CD4-positive, alpha-beta memory T cell (primary cell): ENCODE results near the gene TACR2. TPM values are rescaled to one million over a fixed set of nuclear protein-coding genes. Genes with fewer than 3 reads are reported as not detected.
A peak's percentile ranks its signal among the peaks of the same experiment; 100 is the strongest.

Source experiments
- CTCF ChIA-PET: fragments of 350-600 bp; sonication (Branson Sonifier 250); formaldehyde crosslinking; loops from one replicate; lab custom pipeline; 2021; ENCODE audit warnings: inconsistent platforms; ENCODE audit not compliant: partially characterized antibody; lab: Charles Lee
- POLR2A ChIA-PET: fragments of 350-600 bp; sonication (Branson Sonifier 250); formaldehyde crosslinking; loops from one replicate; lab custom pipeline; 2021; ENCODE audit not compliant: partially characterized antibody; lab: Charles Lee
- DNase-seq, 5 donors: peaks; one replicate each; pipeline versions ENCODE4 v3.0.0 to v3.0.0-alpha.2; 2020 to 2022; ENCODE audit warnings: mixed read lengths in 1 of 5
- H3K27ac ChIP-seq: one replicate; pipeline ENCODE4 v1.7.0; 2013; ENCODE audit warnings: low read depth, low read length
- H3K27me3 ChIP-seq: 2 replicates; pipeline ENCODE4 v1.7.0; 2013; ENCODE audit warnings: mild to moderate bottlenecking, low read length, moderate library complexity; ENCODE audit not compliant: insufficient read depth
- H3K36me3 ChIP-seq: 2 replicates; pipeline ENCODE4 v1.7.0; 2013; ENCODE audit warnings: mild to moderate bottlenecking, low read length, moderate library complexity; ENCODE audit not compliant: insufficient read depth
- H3K4me1 ChIP-seq: 2 replicates; pipeline ENCODE4 v1.7.0; 2013; ENCODE audit warnings: mild to moderate bottlenecking, low read length, moderate library complexity; ENCODE audit not compliant: insufficient read depth
- H3K4me3 ChIP-seq, 2 donors: one replicate each; pipeline ENCODE4 v1.7.0; 2013; ENCODE audit warnings: low read length in 2 of 2, mild to moderate bottlenecking in 1 of 2
- H3K9me3 ChIP-seq, 2 donors: one replicate each; pipeline ENCODE4 v1.7.0; 2013; ENCODE audit warnings: low read length in 2 of 2, control low read depth in 1 of 2; ENCODE audit not compliant: control insufficient read depth in 1 of 2
- H3K27ac Mint-ChIP-seq, 7 donors: one replicate each; pipeline ENCODE4 v1.8.0; 2020 to 2021; ENCODE audit warnings: mixed read lengths in 7 of 7, mild to moderate bottlenecking in 6 of 7, inconsistent platforms in 3 of 7, moderate library complexity in 3 of 7
- H3K27me3 Mint-ChIP-seq, 2 donors: one replicate each; pipeline ENCODE4 v1.8.0; 2020 to 2021; ENCODE audit warnings: mixed read lengths in 2 of 2
- H3K36me3 Mint-ChIP-seq, 2 donors: one replicate each; pipeline ENCODE4 v1.8.0; 2020 to 2021; ENCODE audit warnings: mixed read lengths in 2 of 2, inconsistent platforms in 1 of 2, mild to moderate bottlenecking in 1 of 2
- H3K4me1 Mint-ChIP-seq, 4 donors: one replicate each; pipeline ENCODE4 v1.8.0; 2020 to 2021; ENCODE audit warnings: mixed read lengths in 4 of 4, mild to moderate bottlenecking in 1 of 4
- H3K4me3 Mint-ChIP-seq, 8 donors: one replicate each; pipeline ENCODE4 v1.8.0; 2020 to 2021; ENCODE audit warnings: mixed read lengths in 8 of 8, mild to moderate bottlenecking in 7 of 8, moderate library complexity in 6 of 8, inconsistent platforms in 3 of 8
- H3K9me3 Mint-ChIP-seq, 8 donors: one replicate each; pipeline ENCODE4 v1.8.0; 2020 to 2021; ENCODE audit warnings: mixed read lengths in 8 of 8, mild to moderate bottlenecking in 5 of 8, inconsistent platforms in 3 of 8, moderate library complexity in 1 of 8
- intact Hi-C: fragments of 100-400 bp; cut with micrococcal nuclease; formaldehyde crosslinking; loops from one replicate; pipeline ENCODE4 v1.15.1; 2023
- polyA plus RNA-seq, 2 donors: library from polyadenylated mRNA; unstranded; fragments of 300-500 nt; fragmentation: Illumina TruSeq; gene quantifications; one replicate each; pipeline ENCODE4 v1.2.3, GENCODE V29; 2021
- total RNA-seq, 2 experiments: library from RNA; stranded (reverse); gene quantifications; one replicate each; pipeline ENCODE4 v1.2.3, GENCODE V29; 2021

Gene TACR2
- total and polyA plus RNA-seq, 4 experiments from 2014 or later: 0.17 to 0.19 TPM; not detected in 2

DNA sequence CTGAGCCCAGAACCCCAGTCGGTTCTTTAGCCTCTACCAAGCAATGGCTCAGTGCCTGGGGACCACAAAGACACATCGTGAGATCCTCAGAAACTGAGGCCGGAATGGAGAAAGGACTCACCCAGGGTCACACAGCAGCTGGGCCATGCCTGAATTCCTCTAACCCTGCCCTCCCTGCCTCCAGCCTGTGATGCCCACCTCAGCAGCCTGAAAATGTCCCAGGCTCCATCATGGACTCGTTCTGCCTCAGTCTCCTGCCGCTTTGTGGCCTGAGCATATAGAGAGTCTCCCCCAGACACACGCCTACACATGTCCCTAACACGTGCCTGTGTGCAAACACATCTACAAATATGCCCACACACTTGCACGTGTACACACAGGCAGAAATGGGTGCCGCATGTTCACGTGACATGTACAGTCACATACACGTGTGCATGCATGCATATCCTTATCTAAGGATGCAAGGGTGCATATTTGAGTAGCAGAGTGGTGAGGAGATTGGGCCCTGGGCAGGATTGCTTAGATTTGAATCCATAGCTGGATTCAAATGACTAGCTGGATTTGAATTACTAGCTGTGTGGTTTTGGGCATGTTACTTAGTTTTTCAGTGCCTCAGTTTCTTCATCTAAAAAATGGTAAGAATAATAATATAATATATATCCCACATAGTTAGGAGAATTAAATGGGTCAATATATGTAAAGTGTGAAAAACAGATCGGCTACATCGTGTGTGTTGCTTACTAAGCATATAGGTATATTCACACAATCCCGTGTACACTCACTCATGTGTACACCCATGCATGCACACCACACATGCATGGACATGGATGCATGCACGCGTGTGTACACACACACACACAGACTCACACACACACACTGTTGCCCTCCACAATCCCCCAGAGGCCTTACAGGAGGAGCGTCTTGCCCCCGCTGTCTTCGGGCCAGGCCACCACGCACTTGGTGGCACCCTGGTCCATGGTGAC, 2.4 kb downstream of the TACR2 start:
- Histone ChIP-seq H3K4me1 (peaks cover 2% of the 10 kb centered on the region), H3K27me3 (no peaks in the 10 kb centered on the region), H3K4me3 (no peak overlapping the region), H3K36me3 (no peaks in the 10 kb centered on the region), H3K27ac (no peak overlapping the region), H3K9me3 (no peaks in the 10 kb centered on the region)
- peak overlapping the region in 1 of 7 donors; percentile 60 for H3K27ac Mint-ChIP-seq
- H3K27me3 Mint-ChIP-seq: no peaks in the 10 kb centered on the region
- ChIA-PET CTCF (interaction anchor here (0.9 to 1.4 kb wide), 5 partner anchors 11 to 223 kb away, joined by 3 to 4 read pairs (median 3); no protein-coding TSS in a partner anchor), POLR2A (no interaction called here)
- no peak for DNase-seq
- H3K9me3 Mint-ChIP-seq: no peaks in the 10 kb centered on the region
- intact Hi-C loops: no loop called here
- peaks cover 0 to 9% (median 5%) of the 10 kb centered on the region in 4 donors for H3K4me1 Mint-ChIP-seq
- no peak overlapping the region for H3K4me3 Mint-ChIP-seq
- H3K36me3 Mint-ChIP-seq: no peaks in the 10 kb centered on the region

DNA sequence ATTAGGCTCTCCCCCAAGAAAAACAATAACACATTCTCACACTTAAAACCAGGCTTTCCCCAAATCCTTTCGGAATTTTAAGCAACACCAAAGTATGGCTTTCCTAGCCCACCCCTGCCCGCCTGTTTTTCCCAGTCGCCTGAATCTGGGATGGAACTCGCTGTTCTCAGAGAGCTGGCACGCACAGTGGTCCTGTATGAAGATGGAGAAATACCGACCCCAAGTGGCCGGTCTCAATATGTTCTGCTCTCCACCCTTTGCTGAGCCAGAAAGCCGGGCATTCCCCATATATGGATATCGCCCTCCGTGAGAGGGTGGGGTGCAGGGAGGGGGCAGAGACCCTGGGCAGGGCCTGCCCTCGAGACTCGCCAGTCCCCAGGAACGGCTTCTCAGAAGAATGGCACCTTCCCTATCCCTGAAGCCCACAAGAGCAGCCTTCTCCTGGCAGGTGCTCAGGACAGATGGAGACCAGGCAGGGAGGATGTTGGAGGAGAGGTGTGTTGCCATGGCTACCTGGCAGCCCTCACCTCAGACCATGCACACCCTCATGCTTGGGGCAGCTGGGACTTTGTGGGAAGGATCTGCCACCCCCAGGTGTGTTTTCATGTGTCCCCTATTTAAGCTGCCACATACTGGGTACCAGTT, 3.4 kb downstream of the TACR2 start:
- intact Hi-C loops: no loop called here
- Histone ChIP-seq H3K27ac (no peak overlapping the region), H3K36me3 (no peaks in the 10 kb centered on the region), H3K4me1 (peaks cover 9% of the 10 kb centered on the region), H3K4me3 (no peak overlapping the region), H3K27me3 (no peaks in the 10 kb centered on the region), H3K9me3 (no peaks in the 10 kb centered on the region)
- H3K36me3 Mint-ChIP-seq: no peaks in the 10 kb centered on the region
- H3K4me1 Mint-ChIP-seq: peaks cover 5 to 18% (median 11%) of the 10 kb centered on the region in 4 donors
- ChIA-PET CTCF (interaction anchor here (1.0 to 1.3 kb wide), 3 partner anchors 14 to 224 kb away, joined by 3 to 4 read pairs (median 4); no protein-coding TSS in a partner anchor), POLR2A (interaction anchor here (0.6 kb wide), 1 partner anchor 37 kb away, joined by 3 read pairs; no protein-coding TSS in a partner anchor)
- no peaks in the 10 kb centered on the region for H3K27me3 Mint-ChIP-seq
- H3K27ac Mint-ChIP-seq: peak overlapping the region in 1 of 7 donors; percentile 48
- H3K9me3 Mint-ChIP-seq: no peaks in the 10 kb centered on the region
- H3K4me3 Mint-ChIP-seq: no peak overlapping the region
- no peak for DNase-seq

DNA sequence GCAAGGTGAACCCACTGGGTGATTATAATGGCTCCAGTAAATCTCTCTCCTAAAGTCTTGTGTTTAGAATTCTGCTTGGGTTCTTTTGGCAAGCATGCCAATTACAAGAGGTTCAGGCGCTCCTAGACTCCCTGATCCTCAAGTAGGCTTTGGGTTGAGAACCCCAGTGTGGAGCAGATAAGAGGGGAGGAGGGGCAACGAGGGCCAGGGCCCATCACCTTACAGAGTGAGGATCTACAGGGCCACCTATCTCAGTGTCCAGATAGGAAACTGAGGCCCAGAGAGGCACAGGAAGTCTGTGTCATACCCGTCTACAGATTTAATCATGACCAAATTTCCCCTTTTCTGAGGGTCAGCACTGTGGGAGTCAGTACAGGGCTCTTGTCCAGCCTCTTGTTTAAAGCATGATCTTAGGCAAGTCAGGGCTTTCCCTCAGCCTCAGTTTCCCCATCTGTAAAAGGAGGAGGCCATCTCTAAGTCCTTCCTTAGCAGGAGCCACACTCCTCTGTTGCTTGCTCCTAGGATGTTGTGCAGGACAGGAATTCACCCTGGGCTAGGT, 4.4 kb downstream of the TACR2 start:
- Histone ChIP-seq H3K9me3 (no peaks in the 10 kb centered on the region), H3K27ac (no peak overlapping the region), H3K27me3 (no peaks in the 10 kb centered on the region), H3K36me3 (no peaks in the 10 kb centered on the region), H3K4me1 (peaks cover 17% of the 10 kb centered on the region), H3K4me3 (no peak overlapping the region)
- H3K27ac Mint-ChIP-seq: peak overlapping the region in 1 of 7 donors; percentile 59
- ChIA-PET POLR2A (interaction anchor here (1.4 kb wide), 1 partner anchor 11 kb away, joined by 6 read pairs; no protein-coding TSS in a partner anchor), CTCF (interaction anchor here (1.3 to 2.5 kb wide), 4 partner anchors 10 to 103 kb away, joined by 4 to 14 read pairs (median 9); no protein-coding TSS in a partner anchor)
- no peaks in the 10 kb centered on the region for H3K27me3 Mint-ChIP-seq
- H3K36me3 Mint-ChIP-seq: no peaks in the 10 kb centered on the region
- H3K4me1 Mint-ChIP-seq: peaks cover 8 to 25% (median 17%) of the 10 kb centered on the region in 4 donors
- intact Hi-C loops: no loop called here
- no peak overlapping the region for H3K4me3 Mint-ChIP-seq
- no peaks in the 10 kb centered on the region for H3K9me3 Mint-ChIP-seq
- DNase-seq: no peak

DNA sequence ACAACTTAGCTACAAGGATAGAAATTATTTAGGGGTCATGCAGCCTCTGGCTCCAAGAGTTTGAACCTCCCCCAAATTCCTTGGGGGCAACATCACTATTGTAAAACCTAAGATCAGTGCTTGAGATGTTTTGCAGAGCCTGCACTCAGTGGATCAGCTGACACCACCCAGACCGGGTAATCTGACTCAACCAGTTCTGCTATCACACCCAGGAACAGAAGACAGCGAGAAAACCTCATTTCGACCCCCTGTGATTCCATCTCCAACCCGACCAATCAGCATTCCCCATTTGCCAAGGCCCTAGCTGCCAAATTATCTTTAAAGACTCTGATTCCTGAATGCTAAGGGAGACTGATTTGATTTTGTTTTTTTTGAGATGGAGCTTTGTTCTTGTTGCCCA, 5.2 kb downstream of the TACR2 start:
- no peak overlapping the region for H3K27ac ChIP-seq
- no peak for DNase-seq
- H3K4me3 ChIP-seq: no peak overlapping the region
- Mint-ChIP-seq H3K36me3 (no peaks in the 10 kb centered on the region), H3K27me3 (no peaks in the 10 kb centered on the region), H3K9me3 (no peaks in the 10 kb centered on the region), H3K27ac (no peak overlapping the region), H3K4me1 (peaks cover 8 to 32% (median 17%) of the 10 kb centered on the region in 4 donors), H3K4me3 (peak overlapping the region in 1 of 8 donors; percentile 21)
- ChIA-PET POLR2A (interaction anchor here (1.4 kb wide), 1 partner anchor 12 kb away, joined by 6 read pairs; no protein-coding TSS in a partner anchor), CTCF (interaction anchor here (0.7 to 2.5 kb wide), 6 partner anchors 11 to 104 kb away, joined by 3 to 14 read pairs (median 5); no protein-coding TSS in a partner anchor)
- intact Hi-C loops: no loop called here
- H3K27me3 ChIP-seq: no peaks in the 10 kb centered on the region
- no peaks in the 10 kb centered on the region for H3K36me3 ChIP-seq
- H3K9me3 ChIP-seq: no peaks in the 10 kb centered on the region
- H3K4me1 ChIP-seq: peaks cover 17% of the 10 kb centered on the region

DNA sequence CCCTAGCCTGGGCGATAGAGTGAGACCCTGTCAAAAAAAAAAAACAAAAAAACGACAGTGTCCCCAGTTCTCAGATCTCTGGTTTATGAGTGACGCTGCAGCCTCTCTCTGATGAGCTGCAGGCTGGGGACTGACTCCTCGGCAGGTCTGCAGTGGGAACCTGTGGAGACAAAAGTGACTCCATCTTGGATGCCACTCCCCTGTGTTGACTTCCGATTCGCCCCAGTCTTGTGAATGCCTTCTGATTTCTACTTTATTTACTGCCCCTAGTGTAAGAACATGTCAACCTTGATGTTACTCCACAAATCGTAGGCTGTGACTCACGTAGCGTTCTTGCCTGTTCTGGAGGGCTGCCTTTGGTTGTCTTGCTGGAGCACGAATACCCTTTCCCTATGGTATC, 6.2 kb downstream of the TACR2 start:
- Mint-ChIP-seq H3K36me3 (no peaks in the 10 kb centered on the region), H3K9me3 (no peaks in the 10 kb centered on the region), H3K27ac (peak overlapping the region in 3 of 7 donors; percentile 10 to 62 (median 48)), H3K27me3 (no peaks in the 10 kb centered on the region), H3K4me1 (peaks cover 8 to 39% (median 17%) of the 10 kb centered on the region in 4 donors), H3K4me3 (no peak overlapping the region)
- H3K27ac ChIP-seq: no peak overlapping the region
- DNase-seq: no peak
- no peaks in the 10 kb centered on the region for H3K36me3 ChIP-seq
- H3K4me1 ChIP-seq: peaks cover 17% of the 10 kb centered on the region
- no peaks in the 10 kb centered on the region for H3K27me3 ChIP-seq
- POLR2A ChIA-PET: interaction anchor here (0.6 to 1.4 kb wide), 2 partner anchors 13 to 15 kb away, joined by 3 to 6 read pairs; no protein-coding TSS in a partner anchor
- CTCF ChIA-PET: interaction anchor here (0.7 to 2.5 kb wide), 5 partner anchors 12 to 105 kb away, joined by 3 to 14 read pairs (median 5); no protein-coding TSS in a partner anchor
- intact Hi-C loops: no loop called here
- H3K4me3 ChIP-seq: no peak overlapping the region
- H3K9me3 ChIP-seq: no peaks in the 10 kb centered on the region

DNA sequence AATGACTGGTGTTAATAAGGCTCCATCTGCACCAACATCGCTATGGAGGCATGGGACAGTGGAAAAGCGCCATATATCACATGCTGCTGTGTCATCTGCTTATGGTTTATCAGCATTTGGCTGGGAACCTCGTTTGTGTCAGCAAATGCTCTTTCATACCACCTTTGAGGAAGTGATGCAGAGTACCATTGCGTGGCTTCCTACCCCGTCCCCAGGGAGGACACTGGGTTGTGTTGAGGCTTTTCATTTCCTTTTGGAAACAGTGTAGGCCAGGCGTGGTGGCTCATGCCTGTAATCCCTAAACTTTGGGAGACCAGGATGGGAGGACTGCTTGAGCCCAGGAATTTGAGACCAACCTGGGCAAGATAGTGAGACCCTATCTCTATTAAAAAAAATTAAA, 6.8 kb downstream of the TACR2 start:
- no peak overlapping the region for H3K4me3 Mint-ChIP-seq
- intact Hi-C loops: loop anchor here (1.0 to 5.0 kb wide), 4 partner anchors 14 to 288 kb away; partner anchors contain the start of genes FAM241B, SUPV3L1 and VPS26A
- no peak for DNase-seq
- Histone ChIP-seq H3K9me3 (no peaks in the 10 kb centered on the region), H3K4me1 (peaks cover 17% of the 10 kb centered on the region), H3K27me3 (no peaks in the 10 kb centered on the region), H3K36me3 (no peaks in the 10 kb centered on the region), H3K27ac (no peak overlapping the region), H3K4me3 (no peak overlapping the region)
- CTCF ChIA-PET: interaction anchor here (1.9 to 2.5 kb wide), 3 partner anchors 13 to 97 kb away, joined by 5 to 14 read pairs (median 13); no protein-coding TSS in a partner anchor
- H3K4me1 Mint-ChIP-seq: peaks cover 8 to 39% (median 17%) of the 10 kb centered on the region in 4 donors
- H3K27ac Mint-ChIP-seq: peak overlapping the region in 4 of 7 donors; percentile 57 to 84 (median 78)
- H3K9me3 Mint-ChIP-seq: no peaks in the 10 kb centered on the region
- POLR2A ChIA-PET: no interaction called here
- no peaks in the 10 kb centered on the region for H3K36me3 Mint-ChIP-seq
- H3K27me3 Mint-ChIP-seq: no peaks in the 10 kb centered on the region
